NCI-H524 treated with DMSO at 0.1 percent for 48 hours (cell line): ENCODE results near the gene PXN.

Experiments used
- DNase-seq: peaks from one replicate; lab custom pipeline; 2025; lab: John Stamatoyannopoulos, UW

PXN gene

GRCh38 chr12:120172053-120172452 is 93.5 kb downstream of the PXN start:
- DNase-seq, result no peak

GRCh38 chr12:120170631-120171030 is 94.9 kb downstream of the PXN start:
- no peak for DNase-seq

GRCh38 chr12:120169946-120170345 is 95.6 kb downstream of the PXN start:
- DNase-seq, result no peak

GRCh38 chr12:120168337-120168736 is 97.2 kb downstream of the PXN start:
- no peak for DNase-seq

- DNase-seq, result no peak
Measured at GRCh38 chr12:120167529-120168095, 97.9 kb downstream of the PXN start.

GRCh38 chr12:120164293-120164692 is 101.2 kb downstream of the PXN start:
- no peak for DNase-seq

GRCh38 chr12:120162763-120163162 is 102.8 kb downstream of the PXN start:
- DNase-seq, result no peak

- no peak for DNase-seq
Measured at GRCh38 chr12:120161852-120162251, 103.7 kb downstream of the PXN start.
